ENCODE data around the gene SSC5D.

SSC5D gene

GRCh38 chr19:55442372-55442961 lies 45.8 kb upstream of the SSC5D start:
- Mint-ChIP-seq H3K27ac (no peak overlapping the region), H3K9me3 (peaks cover 13% of the 10 kb centered on the region), H3K27me3 (ENCODE audit: low read depth, poor library complexity) (no peaks in the 10 kb centered on the region), H3K4me3 (no peak overlapping the region), H3K4me1 (peaks cover 24% of the 10 kb centered on the region), H3K36me3 (ENCODE audit: low read depth) (no peaks in the 10 kb centered on the region)
- DNase-seq = no peak
- TF ChIP-seq CTCF (IDR thresholded peaks at IDR 0.05) = no peak

- H3K27me3 Mint-ChIP-seq (ENCODE audit: low read depth, poor library complexity) = no peaks in the 10 kb centered on the region
- no peak for DNase-seq
- no peaks in the 10 kb centered on the region for H3K36me3 Mint-ChIP-seq (ENCODE audit: low read depth)
- H3K9me3 Mint-ChIP-seq = peaks cover 13% of the 10 kb centered on the region
- no peak within 1 kb of the TSS for H3K27ac Mint-ChIP-seq
- H3K4me3 Mint-ChIP-seq = peak within 1 kb of the TSS; percentile 36
- peaks cover 22% of the 10 kb centered on the region for H3K4me1 Mint-ChIP-seq
- no peak for TF ChIP-seq CTCF (IDR thresholded peaks at IDR 0.05)
Observed at GRCh38 chr19:55443045-55443823, 45.0 kb upstream of the SSC5D start, which contains the start of gene SHISA7. TSS of gene SHISA7 (minus strand) at chr19:55443300. CDS start at chr19:55442863, 437 bp downstream.

- no peaks in the 10 kb centered on the region for H3K27me3 Mint-ChIP-seq (ENCODE audit: low read depth, poor library complexity)
- H3K4me1 Mint-ChIP-seq = peaks cover 22% of the 10 kb centered on the region
- H3K9me3 Mint-ChIP-seq = peaks cover 13% of the 10 kb centered on the region
- H3K36me3 Mint-ChIP-seq (ENCODE audit: low read depth) = no peaks in the 10 kb centered on the region
- no peak overlapping the region for H3K27ac Mint-ChIP-seq
- no peak for DNase-seq
- TF ChIP-seq CTCF (IDR thresholded peaks at IDR 0.05) = no peak
- H3K4me3 Mint-ChIP-seq = no peak overlapping the region
Observed at GRCh38 chr19:55443824-55444480, 44.3 kb upstream of the SSC5D start.

GRCh38 chr19:55444646-55445045 lies 43.6 kb upstream of the SSC5D start:
- no peaks in the 10 kb centered on the region for H3K27me3 Mint-ChIP-seq (ENCODE audit: low read depth, poor library complexity)
- DNase-seq = no peak

GRCh38 chr19:55446060-55446459 lies 42.2 kb upstream of the SSC5D start:
- Mint-ChIP-seq H3K4me3 (no peak overlapping the region), H3K4me1 (peaks cover 23% of the 10 kb centered on the region), H3K27me3 (ENCODE audit: low read depth, poor library complexity) (peaks cover 9% of the 10 kb centered on the region), H3K36me3 (ENCODE audit: low read depth) (no peaks in the 10 kb centered on the region), H3K9me3 (peaks cover 7% of the 10 kb centered on the region), H3K27ac (no peak overlapping the region)
- DNase-seq = no peak
- TF ChIP-seq CTCF (IDR thresholded peaks at IDR 0.05) = no peak

More at GRCh38 chr19:55444646-55445045, 43.6 kb upstream of the SSC5D start:
- Mint-ChIP-seq H3K36me3 (ENCODE audit: low read depth) (no peaks in the 10 kb centered on the region), H3K9me3 (peaks cover 7% of the 10 kb centered on the region), H3K27ac (no peak overlapping the region), H3K4me3 (no peak overlapping the region), H3K4me1 (peaks cover 22% of the 10 kb centered on the region)
- TF ChIP-seq CTCF (IDR thresholded peaks at IDR 0.05) = no peak

Measured in nephron progenitor cell (in vitro differentiated cells).